Measurements from ENCODE around the gene SLC25A15. TPM values are rescaled to one million over a fixed set of nuclear protein-coding genes. Genes with fewer than 3 reads are reported as not detected.

SLC25A15 gene
- total RNA-seq, 1 donor from 2014 or later, result 8.3 TPM

- Mint-ChIP-seq H3K9me3 (ENCODE audit: unreplicated experiment) (no peaks in the 10 kb centered on the region), H3K4me3 (ENCODE audit: unreplicated experiment) (peak overlapping the region; percentile 52), H3K4me1 (ENCODE audit: unreplicated experiment) (peaks cover 10% of the 10 kb centered on the region), H3K27me3 (ENCODE audit: unreplicated experiment) (no peaks in the 10 kb centered on the region), H3K27ac (ENCODE audit: unreplicated experiment) (no peak overlapping the region), H3K36me3 (ENCODE audit: unreplicated experiment) (no peaks in the 10 kb centered on the region)
- peak; percentile 81 for TF ChIP-seq CTCF (IDR thresholded peaks at IDR 0.05)
- DNase-seq (ENCODE audit: extremely low spot score, unreplicated experiment), result peak; percentile 46
Measured at GRCh38 chr13:40777166-40777808, 12.1 kb upstream of the SLC25A15 start.

GRCh38 chr13:40777809-40778175 lies 11.6 kb upstream of the SLC25A15 start:
- Mint-ChIP-seq H3K36me3 (ENCODE audit: unreplicated experiment) (no peaks in the 10 kb centered on the region), H3K27me3 (ENCODE audit: unreplicated experiment) (no peaks in the 10 kb centered on the region), H3K9me3 (ENCODE audit: unreplicated experiment) (no peaks in the 10 kb centered on the region), H3K27ac (ENCODE audit: unreplicated experiment) (no peak overlapping the region), H3K4me1 (ENCODE audit: unreplicated experiment) (peaks cover 10% of the 10 kb centered on the region), H3K4me3 (ENCODE audit: unreplicated experiment) (no peak overlapping the region)
- TF ChIP-seq CTCF (IDR thresholded peaks at IDR 0.05), result no peak
- DNase-seq (ENCODE audit: extremely low spot score, unreplicated experiment), result no peak

- H3K9me3 Mint-ChIP-seq (ENCODE audit: unreplicated experiment), result no peaks in the 10 kb centered on the region
- H3K27me3 Mint-ChIP-seq (ENCODE audit: unreplicated experiment), result no peaks in the 10 kb centered on the region
- no peak overlapping the region for H3K27ac Mint-ChIP-seq (ENCODE audit: unreplicated experiment)
- DNase-seq (ENCODE audit: extremely low spot score, unreplicated experiment), result peak; percentile 51
- no peak overlapping the region for H3K4me3 Mint-ChIP-seq (ENCODE audit: unreplicated experiment)
- peaks cover 10% of the 10 kb centered on the region for H3K4me1 Mint-ChIP-seq (ENCODE audit: unreplicated experiment)
- H3K36me3 Mint-ChIP-seq (ENCODE audit: unreplicated experiment), result no peaks in the 10 kb centered on the region
- TF ChIP-seq CTCF (IDR thresholded peaks at IDR 0.05), result no peak
Measured at GRCh38 chr13:40779049-40779448, 10.4 kb upstream of the SLC25A15 start.

GRCh38 chr13:40779796-40780285 lies 9.6 kb upstream of the SLC25A15 start:
- TF ChIP-seq CTCF (IDR thresholded peaks at IDR 0.05), result no peak
- H3K4me3 Mint-ChIP-seq (ENCODE audit: unreplicated experiment), result no peak overlapping the region

GRCh38 chr13:40780822-40781401 lies 8.5 kb upstream of the SLC25A15 start:
- Mint-ChIP-seq H3K36me3 (ENCODE audit: unreplicated experiment) (no peaks in the 10 kb centered on the region), H3K27ac (ENCODE audit: unreplicated experiment) (no peak overlapping the region), H3K4me3 (ENCODE audit: unreplicated experiment) (no peak overlapping the region), H3K9me3 (ENCODE audit: unreplicated experiment) (no peaks in the 10 kb centered on the region), H3K4me1 (ENCODE audit: unreplicated experiment) (peaks cover 10% of the 10 kb centered on the region), H3K27me3 (ENCODE audit: unreplicated experiment) (no peaks in the 10 kb centered on the region)
- TF ChIP-seq CTCF (IDR thresholded peaks at IDR 0.05), result no peak
- peak; percentile 69 for DNase-seq (ENCODE audit: extremely low spot score, unreplicated experiment)

More at GRCh38 chr13:40779796-40780285, 9.6 kb upstream of the SLC25A15 start:
- Mint-ChIP-seq H3K27me3 (ENCODE audit: unreplicated experiment) (no peaks in the 10 kb centered on the region), H3K4me1 (ENCODE audit: unreplicated experiment) (peaks cover 10% of the 10 kb centered on the region), H3K36me3 (ENCODE audit: unreplicated experiment) (no peaks in the 10 kb centered on the region), H3K27ac (ENCODE audit: unreplicated experiment) (no peak overlapping the region), H3K9me3 (ENCODE audit: unreplicated experiment) (no peaks in the 10 kb centered on the region)
- peak; percentile 10 for DNase-seq (ENCODE audit: extremely low spot score, unreplicated experiment)

All from osteocyte (in vitro differentiated cells).